H1 (cell line): ENCODE data around the gene FAM168B. TPM values are rescaled to one million over a fixed set of nuclear protein-coding genes. Genes with fewer than 3 reads are reported as not detected.

Experiments
- polyA plus RNA-seq, 7 experiments: library from polyadenylated mRNA; depleted of rRNA in 3 of 7; stranded (reverse) in 5 of 7; unstranded in 2 of 7; fragments of >200 nt in 5 of 7; fragments of 200-250 nt in 2 of 7; gene quantifications; 1 replicate in 5 of 7; 2 replicates in 1 of 7; 4 replicates in 1 of 7; pipeline versions ENCODE4 v1.2.1 to v1.2.3, GENCODE V29; 2011 to 2013; ENCODE audit warnings: missing spikeins in 2 of 7, mixed read lengths in 2 of 7
- total RNA-seq: library from RNA; stranded (reverse); fragmentation: NEBNext Ultra II Directional; extraction: Animal tissue kit (Norgen Biotek cat#: 25700); gene quantifications from 2 replicates; pipeline ENCODE4 v1.2.1, GENCODE V29; 2021
- TF ChIP-seq, protein P1 (sequence below): IDR thresholded peaks from 2 replicates; pipeline ENCODE4 v1.6.1; 2011; ENCODE audit warnings: low read depth, mild to moderate bottlenecking, low read length; ENCODE audit not compliant: insufficient read depth

FAM168B gene
- total and polyA plus RNA-seq, 2 of the 8 experiments (the other 6 are each of a cell fraction or from before 2014, with no cell fraction given) = 61.9 to 123 TPM

DNA sequence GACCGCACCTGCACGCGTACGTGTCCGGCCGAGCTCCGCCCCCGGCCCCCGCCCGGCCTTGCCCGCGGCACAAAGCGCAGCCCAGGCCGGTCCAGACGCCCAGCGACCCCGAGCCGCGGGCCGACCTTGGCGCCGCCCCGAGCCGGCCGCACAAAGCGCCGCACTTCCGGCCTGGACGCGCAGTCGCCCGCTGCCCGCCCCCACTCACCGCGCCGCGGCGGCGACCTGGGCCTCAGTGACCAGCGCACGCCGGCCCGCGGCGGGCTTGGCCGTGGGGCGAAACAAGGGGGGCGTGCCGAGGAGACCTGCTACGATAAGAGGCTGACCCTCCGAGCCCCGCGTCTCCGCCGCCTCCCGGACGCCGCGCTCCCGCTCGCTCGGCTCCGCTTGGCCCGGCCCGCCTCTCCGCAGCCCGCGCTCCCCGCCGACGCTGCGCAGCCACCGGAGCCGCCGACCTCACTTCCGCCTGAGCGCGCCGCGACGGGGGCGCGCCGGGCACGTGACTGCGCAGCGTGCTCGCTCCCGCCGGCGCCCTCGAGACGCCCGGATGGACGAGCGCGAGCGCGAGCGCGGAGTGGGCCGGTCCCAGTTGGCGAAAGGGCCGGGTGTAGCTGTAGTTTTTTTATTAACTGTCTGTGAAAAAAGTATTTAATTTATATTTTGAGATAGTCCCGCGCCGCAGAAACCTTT is at the start of gene FAM168B (continued):
- TF ChIP-seq, protein P1, sequence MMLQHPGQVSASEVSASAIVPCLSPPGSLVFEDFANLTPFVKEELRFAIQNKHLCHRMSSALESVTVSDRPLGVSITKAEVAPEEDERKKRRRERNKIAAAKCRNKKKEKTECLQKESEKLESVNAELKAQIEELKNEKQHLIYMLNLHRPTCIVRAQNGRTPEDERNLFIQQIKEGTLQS = peak; percentile 63; the same call in 1 of the 2 replicates
